Hepatocyte (in vitro differentiated cells): ENCODE measurements around the gene ACSS3.

ENCODE experiments used
- CTCF ChIP-seq: fragments of 200-600 bp; sonication (generic); IDR thresholded peaks from 2 replicates; pipeline ENCODE4 v1.5.1; 2016; ENCODE audit warnings: antibody characterized with exemption, mild to moderate bottlenecking; ENCODE audit not compliant: poor library complexity
- EZH2 ChIP-seq: fragments of 200-600 bp; sonication (generic); IDR thresholded peaks from 2 replicates; pipeline ENCODE4 v1.6.1; 2016; ENCODE audit warnings: antibody characterized with exemption, mild to moderate bottlenecking, borderline replicate concordance

- TF ChIP-seq CTCF = no peak
- no peak for TF ChIP-seq EZH2
These were observed 65.2 kb downstream of the ACSS3 start for GRCh38 chr12:81143057-81143456.
